Stimulated activated CD4-positive, alpha-beta T cell treated with anti-CD3 and anti-CD28 coated beads, Interleukin-4, amount 100 ng/mL, for 24 hours (primary cell): ENCODE measurements around the gene APOBEC3B.
"Not testable (repeated sequence)": the region's sequence is repeated elsewhere in the genome, so short reads cannot be mapped to it uniquely, and the experiment has no call there.

Source experiments
- DNase-seq: peaks from one replicate; pipeline ENCODE4 v3.0.0-alpha.2; 2020

The APOBEC3B gene

GRCh38 chr22:38981992-38982927 lies at the start of gene APOBEC3B:
Gene APOBEC3B, plus strand, starts transcription at chr22:38982347. Its CDS starts 107 bp downstream, at chr22:38982454.
- DNase-seq = peak; percentile 56

- no peak for DNase-seq
Measured at GRCh38 chr22:38935023-38935422, 47.1 kb upstream of the APOBEC3B start.

- DNase-seq = no peak
Measured at GRCh38 chr22:38935616-38936015, 46.5 kb upstream of the APOBEC3B start.

- no peak for DNase-seq
Measured at GRCh38 chr22:38936562-38936961, 45.6 kb upstream of the APOBEC3B start.

- no peak for DNase-seq
Measured at GRCh38 chr22:38937036-38937435, 45.1 kb upstream of the APOBEC3B start.

GRCh38 chr22:38937541-38937940 lies 44.6 kb upstream of the APOBEC3B start:
- DNase-seq = no peak

- DNase-seq = no peak
Measured at GRCh38 chr22:38938221-38938620, 43.9 kb upstream of the APOBEC3B start.

DNA sequence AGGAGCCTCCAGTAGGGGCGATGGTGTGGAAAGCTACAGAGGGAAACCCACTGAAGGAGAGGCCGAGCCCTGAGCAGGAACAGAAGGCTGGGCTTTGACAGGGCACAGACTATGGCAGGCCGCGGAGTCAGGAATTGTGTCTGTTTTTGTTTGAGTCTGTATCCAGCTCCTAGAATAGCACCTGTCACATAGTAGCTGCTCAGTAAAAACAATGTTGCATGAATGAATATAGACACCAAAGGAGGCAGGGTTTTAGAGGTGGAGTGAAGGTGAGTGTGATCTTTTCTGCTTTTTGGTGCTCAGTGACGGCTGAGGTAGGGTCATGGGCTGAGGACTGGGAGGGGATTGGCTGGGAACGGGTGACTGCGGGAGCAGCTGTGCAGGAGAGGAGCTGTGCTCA lies 43.2 kb upstream of the APOBEC3B start:
- DNase-seq = no peak

- peak; percentile 19 for DNase-seq
Measured at GRCh38 chr22:38940811-38941384, 41.2 kb upstream of the APOBEC3B start.

GRCh38 chr22:38941488-38941987 lies 40.6 kb upstream of the APOBEC3B start:
- DNase-seq = peak; percentile 86

GRCh38 chr22:38942702-38943101 lies 39.4 kb upstream of the APOBEC3B start:
- DNase-seq = no peak

DNA sequence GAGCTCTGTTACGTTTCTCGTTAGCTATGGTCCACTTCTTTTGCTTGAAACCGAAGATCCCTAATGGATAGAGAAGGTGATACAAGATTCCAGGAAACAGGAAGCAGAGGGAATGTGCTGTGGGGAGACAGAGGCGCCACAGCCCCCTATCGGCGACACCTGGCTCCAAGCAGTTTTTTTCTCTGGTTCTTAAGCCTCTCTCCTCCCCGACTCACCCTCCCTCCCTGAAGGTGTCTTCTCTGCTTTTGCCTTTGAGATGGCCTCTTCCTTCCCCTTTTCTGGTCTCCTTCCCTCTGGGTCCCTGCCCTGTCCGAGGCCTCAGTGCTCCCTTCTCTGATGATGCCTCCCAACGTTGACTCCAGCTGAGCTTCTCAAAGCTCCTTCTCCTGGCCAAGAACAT lies 38.9 kb upstream of the APOBEC3B start:
- DNase-seq = no peak

DNA sequence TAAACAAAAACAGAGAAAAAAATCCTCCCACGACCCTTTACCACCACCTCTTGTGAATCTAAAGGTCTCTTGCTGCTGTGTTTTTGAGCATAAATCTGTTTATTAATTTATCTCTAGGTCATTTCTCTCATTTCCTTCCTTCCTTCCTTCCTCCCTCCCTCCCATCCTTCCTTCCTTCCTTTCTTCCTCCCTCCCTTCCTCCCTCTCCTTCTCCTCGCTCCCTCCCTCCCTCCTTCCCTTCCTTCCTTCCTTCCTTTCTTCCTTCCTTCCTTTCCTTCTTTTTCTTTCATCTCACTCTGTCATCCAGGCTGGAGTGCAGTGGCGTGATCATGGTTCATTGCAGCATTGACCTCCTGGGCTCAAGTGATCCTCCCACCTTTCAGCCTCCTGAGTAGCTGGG lies 38.3 kb upstream of the APOBEC3B start:
- DNase-seq = no peak

DNA sequence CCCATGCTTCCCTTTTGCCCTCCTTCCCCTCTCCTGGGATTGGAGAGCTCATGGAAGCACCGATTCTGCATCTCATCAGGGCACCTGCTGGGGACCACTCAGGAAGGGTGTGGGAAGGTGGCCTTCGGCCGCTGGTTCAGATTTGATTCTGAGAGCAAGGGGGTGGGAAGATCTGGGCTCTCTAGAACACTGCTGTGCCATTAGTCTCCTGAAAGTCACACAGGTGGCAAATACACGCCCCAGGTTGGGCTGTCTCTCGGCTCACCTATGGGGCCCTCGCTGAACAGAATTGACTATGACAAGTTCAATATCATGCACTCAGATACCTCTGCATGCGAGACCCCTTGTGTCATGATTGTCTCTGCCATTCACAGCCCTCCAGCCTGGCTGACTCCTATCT lies 37.5 kb upstream of the APOBEC3B start:
- DNase-seq = no peak

- not testable (repeated sequence) for DNase-seq
Measured at GRCh38 chr22:38945706-38946338, 36.3 kb upstream of the APOBEC3B start.

DNA sequence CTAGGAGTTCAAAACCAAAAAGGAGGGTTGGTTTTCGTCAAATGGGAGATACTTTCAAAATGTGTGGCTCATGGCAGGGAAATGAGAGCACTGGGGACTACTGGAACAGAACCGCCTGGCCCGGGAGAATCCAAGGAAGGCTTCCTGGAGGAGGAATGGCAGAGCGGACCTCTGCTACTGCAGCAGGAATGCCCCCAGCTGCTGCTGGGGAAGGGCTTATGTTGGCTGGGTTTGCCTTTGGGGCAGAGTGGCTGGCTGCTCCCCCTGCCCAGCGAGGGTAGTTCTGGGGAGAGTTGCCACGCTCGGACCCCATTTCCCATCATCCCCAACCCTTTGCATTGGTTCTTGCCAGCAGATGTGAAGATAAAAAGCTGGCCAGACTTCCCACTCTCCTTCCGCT lies 35.4 kb upstream of the APOBEC3B start:
- DNase-seq = no peak

DNA sequence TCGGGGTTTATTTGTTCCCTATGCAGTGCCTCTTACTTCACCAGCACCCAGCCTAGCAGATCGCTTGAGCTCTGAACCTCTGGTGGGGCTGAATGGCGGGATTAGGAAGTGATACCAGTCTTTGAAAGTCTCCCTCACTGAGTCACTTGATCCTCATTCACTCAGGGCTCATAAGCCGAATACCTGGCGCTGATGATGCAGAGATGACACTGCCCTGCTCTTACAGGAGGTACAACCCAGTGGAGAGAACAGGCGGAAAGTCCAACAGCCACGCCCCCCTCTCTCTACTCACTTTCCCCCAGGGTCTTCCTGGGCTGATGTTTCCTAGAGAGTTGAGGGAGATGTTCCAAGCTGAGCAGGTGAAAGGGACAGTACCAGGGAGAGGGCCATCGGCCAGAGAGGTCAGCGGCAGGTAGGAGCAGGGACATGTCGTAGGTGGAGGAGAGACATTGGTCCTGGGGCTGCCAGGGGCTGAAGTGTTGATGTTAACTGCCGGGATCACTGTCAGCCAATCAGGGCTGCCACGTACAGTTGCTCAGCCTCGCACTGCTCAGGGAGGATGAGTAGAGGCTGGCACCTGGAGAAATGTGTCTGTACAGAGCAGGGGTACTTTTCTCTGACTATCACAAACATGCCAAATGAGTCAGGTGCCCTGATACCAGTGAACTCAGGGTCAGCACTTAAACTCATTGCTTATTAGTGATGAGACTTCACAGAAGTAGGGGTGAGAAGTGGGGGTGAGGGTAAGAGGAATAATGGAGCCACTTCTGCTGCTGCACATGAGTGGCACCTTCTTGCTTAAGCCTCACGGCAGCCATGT lies 34.6 kb upstream of the APOBEC3B start:
- DNase-seq = peak; percentile 25

DNA sequence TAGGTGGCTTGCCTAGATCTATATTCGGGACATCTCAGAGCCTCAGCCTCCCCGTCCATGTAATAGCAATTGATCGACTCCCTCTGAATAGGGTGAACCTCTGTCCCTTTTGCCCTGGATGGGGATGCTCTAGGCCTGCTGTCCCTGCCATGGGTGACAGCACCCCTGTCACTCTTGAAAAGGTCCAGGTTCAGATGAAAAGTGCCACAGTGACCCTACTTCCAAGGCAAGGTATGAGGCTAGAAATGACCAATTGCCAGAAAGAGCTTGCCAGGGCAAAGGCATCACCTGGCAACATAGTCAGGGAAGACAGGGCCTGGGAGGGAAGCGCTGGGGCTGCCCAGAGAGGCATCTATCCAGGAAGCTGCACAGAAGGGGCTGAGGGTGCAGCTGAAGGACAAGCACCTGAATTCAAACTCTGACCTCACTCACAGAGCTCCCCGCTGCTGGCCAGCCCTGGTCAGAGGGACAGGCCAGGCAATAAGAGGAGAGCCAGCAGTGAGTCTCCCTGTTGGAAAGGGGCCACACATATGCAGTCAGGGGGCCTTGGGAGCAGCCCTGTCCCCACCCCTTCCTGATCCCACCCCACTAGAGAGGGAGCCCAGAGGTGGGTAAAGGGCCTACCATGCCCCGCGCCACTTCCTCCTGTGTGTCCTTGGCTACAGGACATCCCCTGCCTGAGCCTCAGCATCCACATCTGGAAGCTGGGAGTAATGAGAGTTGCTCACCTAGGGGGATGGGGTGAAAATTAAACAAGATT lies 33.8 kb upstream of the APOBEC3B start:
- no peak for DNase-seq

- DNase-seq = no peak
Measured at GRCh38 chr22:38949889-38950405, 32.2 kb upstream of the APOBEC3B start.

DNA sequence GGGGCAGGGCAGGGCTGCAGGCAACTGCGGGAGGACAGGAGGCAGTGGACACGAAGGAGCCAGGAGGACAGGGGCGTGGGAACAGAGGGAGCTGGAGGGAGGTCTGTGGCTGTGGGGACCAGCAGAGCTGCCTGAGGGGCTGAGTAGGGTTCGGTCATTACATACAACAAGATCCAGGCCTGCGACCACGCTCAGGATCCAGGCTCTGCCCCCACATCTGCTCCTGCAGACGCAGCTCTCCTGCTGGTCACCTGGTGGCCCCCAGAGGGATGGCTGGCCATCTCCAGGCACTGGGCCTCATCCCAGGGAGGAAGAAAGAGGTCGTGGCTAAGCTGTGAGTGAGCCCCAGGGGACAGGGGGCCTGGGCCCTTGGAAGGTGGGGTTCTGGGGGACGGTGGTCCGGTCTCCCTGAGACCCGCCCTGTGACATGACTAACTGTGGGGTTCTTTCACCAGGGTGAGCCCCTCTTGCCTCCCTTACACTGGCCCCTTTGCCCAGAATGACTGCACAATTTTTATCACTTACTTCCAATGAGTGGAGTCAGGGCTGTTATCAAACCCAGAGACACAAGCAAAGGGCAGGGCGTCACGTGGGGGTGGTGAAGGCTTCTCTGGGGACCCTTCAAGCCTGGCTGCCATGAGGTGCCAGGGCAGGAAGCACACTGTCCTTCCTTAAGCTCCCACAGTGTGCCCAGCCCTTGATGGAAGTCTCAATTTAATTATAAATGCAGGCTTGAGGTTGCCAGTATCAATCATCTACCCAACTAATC lies 31.4 kb upstream of the APOBEC3B start:
- DNase-seq = no peak

DNA sequence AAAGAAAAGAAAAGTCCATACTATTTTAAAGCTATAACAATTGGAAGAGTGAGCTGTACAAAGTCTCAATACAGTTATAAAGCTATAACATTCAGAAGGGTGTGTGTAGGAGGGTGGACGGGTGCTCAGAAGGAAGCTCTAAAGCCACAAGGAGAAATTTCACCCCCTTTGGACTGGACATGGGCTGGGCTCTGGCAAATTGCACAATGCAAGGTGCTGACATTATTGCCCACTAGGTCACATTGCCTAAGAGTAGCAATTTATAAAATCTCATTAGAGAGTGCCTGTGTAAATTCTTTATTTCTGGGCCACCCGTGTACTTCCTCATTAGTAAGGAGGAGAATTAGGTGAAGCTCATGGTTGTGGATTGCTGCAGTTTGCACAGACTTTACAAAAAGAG lies 30.4 kb upstream of the APOBEC3B start:
- DNase-seq = no peak
